Uterus (tissue), 2 donors: ENCODE results near the gene THAP3.

Source experiments
- CTCF ChIP-seq, 4 experiments: fragments of 200-600 bp in 2 of 4; fragments of 450-650 bp in 2 of 4; sonication (generic) in 2 of 4; IDR thresholded peaks; one replicate each; pipeline ENCODE4 v1.5.1; 2016 to 2019; ENCODE audit warnings: antibody characterized with exemption in 4 of 4, mild to moderate bottlenecking in 2 of 4, moderate library complexity in 1 of 4
- POLR2A ChIP-seq, 2 donors: fragments of 450-650 bp; IDR thresholded peaks; one replicate each; pipeline ENCODE4 v1.6.1; 2016; ENCODE audit warnings: antibody characterized with exemption in 2 of 2, mild to moderate bottlenecking in 1 of 2, moderate library complexity in 1 of 2

DNA sequence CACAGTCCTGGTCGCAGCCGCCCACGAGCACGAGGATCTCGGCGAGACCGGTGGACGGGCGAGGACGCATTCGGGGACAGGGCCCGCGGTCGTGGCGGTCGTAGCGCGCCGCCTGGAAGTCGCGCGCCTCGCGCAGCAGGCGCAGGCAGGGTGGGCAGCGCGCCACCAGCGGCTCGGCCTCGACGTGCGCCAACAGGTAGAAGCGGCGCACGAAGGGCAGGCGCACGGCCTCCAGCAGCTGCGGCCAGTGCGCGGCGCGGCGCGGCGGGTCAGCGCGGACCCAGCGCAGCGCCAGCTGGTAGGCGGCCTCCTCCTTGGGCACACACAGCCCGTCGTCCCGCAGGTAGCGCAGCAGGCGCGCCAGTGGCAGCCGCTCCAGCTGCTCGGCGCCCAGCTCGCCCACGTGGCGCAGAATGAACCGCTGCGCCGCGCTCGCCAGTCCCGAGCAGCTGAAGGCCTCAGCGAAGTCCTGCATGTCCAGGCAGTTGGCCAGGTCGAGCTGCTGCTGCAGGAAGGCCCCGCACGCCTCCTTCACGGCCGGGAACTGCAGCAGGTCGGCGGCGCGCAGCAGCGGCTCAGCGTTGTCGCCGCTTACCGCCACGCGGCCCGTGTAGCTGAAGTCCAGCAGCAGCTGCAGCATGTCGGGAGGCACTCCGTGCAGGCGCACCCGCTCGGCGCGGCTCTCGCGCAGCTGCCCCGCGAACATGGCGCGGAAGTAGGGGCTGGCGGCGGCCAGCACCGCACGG is 22.6 kb upstream of the THAP3 start:
- no peak for TF ChIP-seq POLR2A (IDR thresholded peaks at IDR 0.05)
- no peak for TF ChIP-seq CTCF (IDR thresholded peaks at IDR 0.05)
